Testis (tissue), 2 donors: Measurements from ENCODE around the gene GABRB1.

ENCODE experiments used
- CTCF ChIP-seq, 3 experiments: fragments of 450-650 bp in 2 of 3; fragments of 200-600 bp in 1 of 3; sonication (generic) in 1 of 3; IDR thresholded peaks; one replicate each; pipeline ENCODE4 v1.5.1; 2016 to 2019; ENCODE audit warnings: antibody characterized with exemption in 3 of 3, mild to moderate bottlenecking in 2 of 3, moderate library complexity in 1 of 3
- POLR2A ChIP-seq: fragments of 450-650 bp; IDR thresholded peaks from one replicate; pipeline ENCODE4 v1.6.1; 2017; ENCODE audit warnings: antibody characterized with exemption, mild to moderate bottlenecking, moderate library complexity

GRCh38 chr4:47383829-47384427 is 352.6 kb downstream of the GABRB1 start:
- TF ChIP-seq CTCF (IDR thresholded peaks at IDR 0.05) = peak in 2 of 3 experiments; percentile 16 to 63
- TF ChIP-seq POLR2A = no peak
